PFSK-1 (cell line): Measurements from ENCODE around the gene BCAS3.

Experiments
- FOXP2 ChIP-seq: optimal IDR thresholded peaks from 2 replicates; pipeline ENCODE3; 2011; ENCODE audit warnings: borderline replicate concordance, control low read depth, inconsistent platforms; ENCODE audit not compliant: insufficient read depth; ENCODE audit errors: extremely low read length, extremely low read depth
- POLR2AphosphoS5 ChIP-seq: IDR thresholded peaks from 2 replicates; pipeline ENCODE4 v1.6.1; 2012; ENCODE audit warnings: low read depth, mild to moderate bottlenecking, control low read depth, low read length, moderate library complexity
- REST ChIP-seq, 2 experiments: IDR thresholded peaks; 2 replicates each; pipeline versions ENCODE4 v1.6.1 to v1.8.0; 2011 to 2012; ENCODE audit warnings: low read depth in 2 of 2, low read length in 2 of 2, control low read depth in 1 of 2, inconsistent platforms in 1 of 2, mild to moderate bottlenecking in 1 of 2, moderate library complexity in 1 of 2; ENCODE audit not compliant: insufficient read depth in 1 of 2
- SIN3A ChIP-seq: IDR thresholded peaks from 2 replicates; pipeline ENCODE4 v1.6.1; 2012; ENCODE audit warnings: mild to moderate bottlenecking, low read length, moderate library complexity, borderline replicate concordance; ENCODE audit not compliant: insufficient read depth
- TAF1 ChIP-seq: IDR thresholded peaks from 2 replicates; pipeline ENCODE4 v1.6.1; 2012; ENCODE audit warnings: low read length, control low read depth, borderline replicate concordance; ENCODE audit not compliant: insufficient read depth

BCAS3 gene

DNA sequence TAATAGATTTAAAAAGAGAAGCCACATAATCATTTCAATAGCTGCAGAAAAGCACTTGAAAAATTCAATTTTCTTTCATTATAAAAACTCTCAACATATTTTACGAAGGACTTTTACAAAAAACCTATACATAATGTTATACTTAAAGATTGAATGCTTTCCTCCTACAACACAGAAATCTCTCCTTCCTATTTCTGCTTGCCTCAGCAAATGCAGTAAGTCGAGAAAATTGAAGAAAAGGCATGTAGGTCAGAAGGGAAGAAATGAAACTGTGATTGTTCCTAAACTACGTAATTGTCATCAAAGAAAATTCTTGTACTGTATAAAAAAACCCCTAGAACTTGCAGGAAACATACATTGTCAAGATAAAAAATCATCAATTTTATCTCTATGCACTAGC, 267.1 kb downstream of the BCAS3 start:
- no peak for TF ChIP-seq REST (IDR thresholded peaks at IDR 0.05; ENCODE audit: insufficient read depth in 1 of 2, low read depth in 2 of 2, low read length in 2 of 2)
- no peak for TF ChIP-seq FOXP2
- TF ChIP-seq TAF1: no peak
- TF ChIP-seq POLR2AphosphoS5: no peak
- no peak for TF ChIP-seq SIN3A

GRCh38 chr17:60947100-60947499, 269.4 kb downstream of the BCAS3 start:
- no peak for TF ChIP-seq POLR2AphosphoS5
- TF ChIP-seq TAF1: no peak

DNA sequence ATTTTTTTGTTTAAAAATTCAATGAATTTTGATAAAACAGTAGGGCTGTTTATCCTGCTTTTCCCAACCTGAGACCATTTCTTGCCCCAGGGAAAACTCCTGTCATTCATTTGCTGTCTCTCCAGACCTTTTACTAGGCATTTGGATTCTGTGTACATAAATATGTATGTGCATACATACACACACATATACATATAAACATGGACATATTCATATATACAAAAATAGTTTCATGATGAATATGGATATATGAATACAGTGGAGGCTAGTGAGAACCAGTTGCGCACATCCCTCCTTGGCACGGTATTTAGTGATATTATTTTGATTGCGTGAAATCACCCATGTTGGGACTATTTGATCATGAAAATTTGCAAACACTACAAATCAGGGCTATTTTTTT, 269.9 kb downstream of the BCAS3 start:
- no peak for TF ChIP-seq TAF1
- no peak for TF ChIP-seq SIN3A
- TF ChIP-seq FOXP2: no peak
- TF ChIP-seq POLR2AphosphoS5: no peak
- no peak for TF ChIP-seq REST (IDR thresholded peaks at IDR 0.05; ENCODE audit: insufficient read depth in 1 of 2, low read depth in 2 of 2, low read length in 2 of 2)

DNA sequence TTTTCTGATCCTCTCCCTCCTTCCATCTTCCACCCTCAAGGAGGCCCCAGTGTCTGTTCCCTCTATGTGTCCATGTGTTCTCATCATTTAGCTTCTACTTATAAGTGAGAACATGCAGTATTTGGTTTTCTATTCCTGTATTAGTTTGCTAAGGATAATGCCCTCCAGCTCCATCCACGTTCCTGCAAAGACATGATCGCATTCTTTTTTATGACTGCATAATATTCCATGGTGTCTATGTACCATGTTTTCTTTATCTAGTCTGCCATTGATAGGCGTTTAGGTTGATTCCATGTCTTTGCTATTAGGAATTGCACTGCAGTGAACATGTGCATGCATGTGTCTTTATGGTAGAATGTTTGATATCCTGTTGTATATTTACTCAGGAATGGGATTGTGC, 275.1 kb downstream of the BCAS3 start:
- TF ChIP-seq REST (IDR thresholded peaks at IDR 0.05; ENCODE audit: insufficient read depth in 1 of 2, low read depth in 2 of 2, low read length in 2 of 2): no peak
- no peak for TF ChIP-seq SIN3A
- no peak for TF ChIP-seq POLR2AphosphoS5
- no peak for TF ChIP-seq TAF1

DNA sequence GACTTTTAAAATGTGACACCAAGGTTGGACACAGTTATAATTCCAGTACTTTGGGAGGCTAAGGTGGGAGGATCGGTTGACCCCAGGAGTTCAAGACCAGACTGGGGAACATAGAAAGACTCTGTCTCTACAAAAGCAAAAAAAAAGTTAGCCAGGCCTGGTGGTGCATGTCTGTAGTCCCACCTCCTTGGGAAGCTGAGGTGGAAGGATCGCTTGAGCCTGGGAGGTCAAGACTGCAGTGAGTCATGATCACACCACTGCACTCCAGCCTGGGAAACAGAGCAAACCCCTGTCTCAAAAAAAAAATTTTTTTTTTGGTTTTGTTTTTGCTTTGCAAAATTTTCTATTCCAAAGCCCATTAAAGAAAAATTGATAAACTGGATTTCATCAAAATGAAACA, 281.4 kb downstream of the BCAS3 start:
- TF ChIP-seq FOXP2: no peak

DNA sequence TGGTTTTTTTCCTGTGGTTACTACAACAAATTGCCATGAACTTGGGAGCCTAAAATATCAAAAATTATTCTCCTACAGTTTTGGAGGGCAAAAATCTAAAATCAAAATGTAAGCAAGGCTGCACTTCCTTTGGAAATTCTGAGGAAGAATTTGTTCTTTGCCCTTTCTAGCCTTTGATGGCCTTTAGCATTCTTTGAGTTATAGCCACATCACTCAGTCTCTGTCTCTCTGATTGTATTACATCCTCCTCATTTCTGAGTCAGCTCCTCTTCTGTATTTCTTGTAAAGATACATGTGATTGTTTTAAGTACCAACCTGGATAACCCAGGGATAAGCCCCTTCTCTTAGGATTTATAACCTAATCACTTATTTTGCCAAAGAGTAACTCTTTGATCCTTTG, 282.0 kb downstream of the BCAS3 start:
- TF ChIP-seq POLR2AphosphoS5 (no peak), FOXP2 (no peak), SIN3A (no peak)

DNA sequence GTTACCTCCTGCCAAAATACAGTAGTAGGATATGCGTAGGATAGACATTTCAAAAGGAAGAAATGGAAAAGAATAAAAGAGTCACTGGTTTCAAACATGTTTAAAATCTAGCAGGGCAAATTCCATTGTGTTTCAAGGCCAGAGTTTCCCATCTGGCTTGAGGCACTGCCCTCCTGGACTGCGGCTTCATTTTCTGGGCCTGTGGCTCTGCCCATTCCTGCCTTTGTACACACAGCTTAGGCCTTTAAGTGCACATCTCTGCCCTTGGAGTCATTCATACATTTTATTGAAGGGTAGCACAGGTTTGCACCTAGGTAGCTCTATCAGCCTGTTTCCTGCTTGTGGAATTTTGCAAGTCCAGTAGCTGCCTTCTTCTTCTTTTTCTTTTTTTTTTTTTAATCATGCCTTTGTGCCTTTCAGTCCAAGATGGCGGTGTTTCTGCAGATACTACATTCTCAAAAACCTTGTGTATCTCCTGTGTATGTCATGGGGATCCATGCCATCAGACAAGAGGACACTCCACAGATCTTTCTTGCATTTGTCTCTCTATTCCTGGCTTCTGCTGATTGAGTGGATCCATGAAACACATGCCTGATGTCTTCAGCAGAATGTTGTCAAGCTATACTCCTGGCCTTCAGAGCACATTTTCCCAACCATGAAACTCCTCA, 282.9 kb downstream of the BCAS3 start:
- no peak for TF ChIP-seq REST (IDR thresholded peaks at IDR 0.05; ENCODE audit: insufficient read depth in 1 of 2, low read depth in 2 of 2, low read length in 2 of 2)
- TF ChIP-seq FOXP2: no peak
- TF ChIP-seq POLR2AphosphoS5: no peak
- TF ChIP-seq TAF1: no peak
- no peak for TF ChIP-seq SIN3A
